HUES64 (cell line): Measurements from ENCODE around the gene PRKAR2B.
"Not testable (repeated sequence)": the region's sequence is repeated elsewhere in the genome, so short reads cannot be mapped to it uniquely, and the experiment has no call there.

Experiments used
- H3K27ac ChIP-seq: 2 replicates; pipeline ENCODE4 v1.7.0; 2013; ENCODE audit warnings: low read depth, low read length, inconsistent platforms
- H3K27me3 ChIP-seq: 2 replicates; pipeline ENCODE4 v1.6.1; 2013; ENCODE audit warnings: mild to moderate bottlenecking, low read length; ENCODE audit not compliant: insufficient read depth
- H3K36me3 ChIP-seq: 2 replicates; pipeline ENCODE4 v1.6.1; 2013; ENCODE audit warnings: mild to moderate bottlenecking, low read length; ENCODE audit not compliant: insufficient read depth
- H3K4me1 ChIP-seq: 2 replicates; pipeline ENCODE4 v1.6.1; 2013; ENCODE audit warnings: mild to moderate bottlenecking, low read length, moderate library complexity; ENCODE audit not compliant: insufficient read depth
- H3K4me3 ChIP-seq: 2 replicates; pipeline ENCODE4 v1.5.1; 2013; ENCODE audit warnings: mild to moderate bottlenecking, low read length, moderate library complexity
- H3K9ac ChIP-seq: 2 replicates; pipeline ENCODE4 v1.6.1; 2013; ENCODE audit warnings: mild to moderate bottlenecking, low read depth, low read length
- H3K9me3 ChIP-seq: 2 replicates; pipeline ENCODE4 v1.6.1; 2013; ENCODE audit warnings: low read depth, low read length; ENCODE audit not compliant: insufficient read depth
- WGBS: fragments of 150-250, 120-280 bp; methylation state at CpG from one replicate; pipeline ENCODE4 v1.1.7; 2013; ENCODE audit warnings: missing lambda C conversion rate; 5-methylcytosine and 5-hydroxymethylcytosine counted together

Gene PRKAR2B

GRCh38 chr7:107151538-107151937 lies 107.0 kb downstream of the PRKAR2B start:
- peaks cover 13% of the 10 kb centered on the region for H3K4me1 ChIP-seq
- WGBS = 95% methylated on average over 6 of the region's 7 CpGs
- H3K9me3 ChIP-seq = no peaks in the 10 kb centered on the region
- no peak overlapping the region for H3K4me3 ChIP-seq
- no peak overlapping the region for H3K9ac ChIP-seq
- no peaks in the 10 kb centered on the region for H3K27me3 ChIP-seq
- H3K36me3 ChIP-seq = no peaks in the 10 kb centered on the region
- no peak overlapping the region for H3K27ac ChIP-seq

GRCh38 chr7:107152011-107152410 lies 107.5 kb downstream of the PRKAR2B start:
- 67% methylated on average over 4 of the region's 4 CpGs for WGBS
- Histone ChIP-seq H3K9me3 (no peaks in the 10 kb centered on the region), H3K4me3 (no peak overlapping the region)

GRCh38 chr7:107154826-107155225 lies 110.3 kb downstream of the PRKAR2B start:
- Histone ChIP-seq H3K4me3 (no peak overlapping the region), H3K27ac (no peak overlapping the region), H3K9me3 (no peaks in the 10 kb centered on the region), H3K27me3 (no peaks in the 10 kb centered on the region), H3K4me1 (no peaks in the 10 kb centered on the region), H3K36me3 (0 out of 2 replicates have a peak, but pooled peaks cover 9% of the 10 kb centered on the region), H3K9ac (no peak overlapping the region)
- 94% methylated on average over 6 of the region's 6 CpGs for WGBS

More at GRCh38 chr7:107152011-107152410, 107.5 kb downstream of the PRKAR2B start:
- Histone ChIP-seq H3K4me1 (peaks cover 13% of the 10 kb centered on the region), H3K36me3 (0 out of 2 replicates have a peak, but pooled peaks cover 2% of the 10 kb centered on the region), H3K27me3 (no peaks in the 10 kb centered on the region), H3K9ac (no peak overlapping the region), H3K27ac (no peak overlapping the region)

- not testable (repeated sequence) for H3K9ac ChIP-seq, H3K27me3 ChIP-seq, H3K4me1 ChIP-seq, H3K27ac ChIP-seq, H3K9me3 ChIP-seq, H3K4me3 ChIP-seq
- over 99% methylated on average over 3 of the region's 3 CpGs for WGBS
- H3K36me3 ChIP-seq = 0 out of 2 replicates have a peak, but pooled peaks cover 11% of the 10 kb centered on the region
These were observed 111.2 kb downstream of the PRKAR2B start for GRCh38 chr7:107155726-107156125.

- Histone ChIP-seq H3K36me3 (0 out of 2 replicates have a peak, but pooled peaks cover 11% of the 10 kb centered on the region), H3K9me3 (no peaks in the 10 kb centered on the region), H3K4me3 (no peak overlapping the region), H3K27ac (no peak overlapping the region), H3K9ac (no peak overlapping the region), H3K27me3 (no peaks in the 10 kb centered on the region), H3K4me1 (no peaks in the 10 kb centered on the region)
- 96% methylated on average over 7 of the region's 7 CpGs for WGBS
These were observed 112.6 kb downstream of the PRKAR2B start for GRCh38 chr7:107157091-107157490.

- H3K9me3 ChIP-seq = no peaks in the 10 kb centered on the region
- no peak overlapping the region for H3K27ac ChIP-seq
- WGBS = 88% methylated on average over 2 of the region's 2 CpGs
- no peak overlapping the region for H3K4me3 ChIP-seq
- H3K27me3 ChIP-seq = no peaks in the 10 kb centered on the region
- no peak overlapping the region for H3K9ac ChIP-seq
- H3K36me3 ChIP-seq = 0 out of 2 replicates have a peak, but pooled peaks cover 11% of the 10 kb centered on the region
- no peaks in the 10 kb centered on the region for H3K4me1 ChIP-seq
These were observed 113.5 kb downstream of the PRKAR2B start for GRCh38 chr7:107158028-107158427.

GRCh38 chr7:107160389-107160788 lies 115.9 kb downstream of the PRKAR2B start:
- Histone ChIP-seq H3K4me1 (peaks cover 4% of the 10 kb centered on the region; the same call in 1 of the 2 replicates), H3K4me3 (no peak overlapping the region), H3K36me3 (0 out of 2 replicates have a peak, but pooled peaks cover 11% of the 10 kb centered on the region), H3K9ac (no peak overlapping the region), H3K27me3 (no peaks in the 10 kb centered on the region), H3K27ac (no peak overlapping the region), H3K9me3 (no peaks in the 10 kb centered on the region)
- 94% methylated on average over 2 of the region's 2 CpGs for WGBS

- no peaks in the 10 kb centered on the region for H3K27me3 ChIP-seq
- H3K4me3 ChIP-seq = no peak overlapping the region
- H3K9ac ChIP-seq = no peak overlapping the region
- no peak overlapping the region for H3K27ac ChIP-seq
- H3K4me1 ChIP-seq = peaks cover 8% of the 10 kb centered on the region; the same call in 1 of the 2 replicates
- 0 out of 2 replicates have a peak, but pooled peaks cover 11% of the 10 kb centered on the region for H3K36me3 ChIP-seq
- 93% methylated on average over 2 of the region's 3 CpGs for WGBS
- H3K9me3 ChIP-seq = no peaks in the 10 kb centered on the region
These were observed 116.9 kb downstream of the PRKAR2B start for GRCh38 chr7:107161415-107161814.

- WGBS = 94% methylated on average over 3 of the region's 5 CpGs
These were observed 118.0 kb downstream of the PRKAR2B start for GRCh38 chr7:107162475-107162874.

GRCh38 chr7:107164092-107164491 lies 119.6 kb downstream of the PRKAR2B start:
- WGBS = no CpG with 5 or more reads among the region's 2 CpGs
- H3K4me3 ChIP-seq = no peak overlapping the region

More at GRCh38 chr7:107162475-107162874, 118.0 kb downstream of the PRKAR2B start:
- Histone ChIP-seq H3K36me3 (0 out of 2 replicates have a peak, but pooled peaks cover 5% of the 10 kb centered on the region), H3K9ac (no peak overlapping the region), H3K4me3 (no peak overlapping the region), H3K4me1 (peaks cover 18% of the 10 kb centered on the region; the same call in 1 of the 2 replicates), H3K9me3 (no peaks in the 10 kb centered on the region), H3K27ac (no peak overlapping the region), H3K27me3 (no peaks in the 10 kb centered on the region)

GRCh38 chr7:107165341-107165740 lies 120.8 kb downstream of the PRKAR2B start:
- H3K4me3 ChIP-seq = no peak overlapping the region
- no peak overlapping the region for H3K27ac ChIP-seq
- H3K4me1 ChIP-seq = peaks cover 20% of the 10 kb centered on the region; the same call in 1 of the 2 replicates
- H3K9me3 ChIP-seq = no peaks in the 10 kb centered on the region
- no peak overlapping the region for H3K9ac ChIP-seq
- WGBS = 72% methylated on average over 3 of the region's 3 CpGs
- no peaks in the 10 kb centered on the region for H3K27me3 ChIP-seq
- no peaks in the 10 kb centered on the region for H3K36me3 ChIP-seq

More at GRCh38 chr7:107164092-107164491, 119.6 kb downstream of the PRKAR2B start:
- peaks cover 18% of the 10 kb centered on the region; the same call in 1 of the 2 replicates for H3K4me1 ChIP-seq
- H3K27me3 ChIP-seq = no peaks in the 10 kb centered on the region
- H3K9me3 ChIP-seq = no peaks in the 10 kb centered on the region
- 0 out of 2 replicates have a peak, but pooled peaks cover 5% of the 10 kb centered on the region for H3K36me3 ChIP-seq
- H3K27ac ChIP-seq = no peak overlapping the region
- no peak overlapping the region for H3K9ac ChIP-seq
